B cell (primary cell): ENCODE results near the gene CGNL1. TPM values are rescaled to one million over a fixed set of nuclear protein-coding genes. Genes with fewer than 3 reads are reported as not detected.

ENCODE experiments used
- ATAC-seq: fragments of 200-7000 bp; cut with Tn5 transposase; one replicate; pipeline ENCODE4 v1.10.0; 2021; ENCODE audit warnings: low read depth, mild to moderate bottlenecking, moderate number of reproducible peaks, moderate library complexity
- CTCF ChIA-PET: fragments of 350-600 bp; sonication (Branson Sonifier 250); formaldehyde crosslinking; loops from one replicate; lab custom pipeline; 2021; ENCODE audit warnings: antibody characterized with exemption, inconsistent platforms; lab: Charles Lee
- POLR2A ChIA-PET: fragments of 350-600 bp; sonication (Branson Sonifier 250); formaldehyde crosslinking; loops from one replicate; lab custom pipeline; 2021; ENCODE audit warnings: antibody characterized with exemption; lab: Charles Lee
- DNase-seq: peaks from one replicate; pipeline ENCODE4 v3.0.0; 2013
- H2AFZ ChIP-seq: 2 replicates; pipeline ENCODE4 v1.6.1; 2012; ENCODE audit warnings: mild to moderate bottlenecking, low read depth, low read length; ENCODE audit not compliant: insufficient read depth, poor library complexity, severe bottlenecking
- H3K27ac ChIP-seq, 2 donors: 1 replicate in 1 of 2; 2 replicates in 1 of 2; pipeline ENCODE4 v1.5.1; 2012 to 2013; ENCODE audit warnings: low read length in 2 of 2, mild to moderate bottlenecking in 2 of 2, moderate library complexity in 1 of 2
- H3K27me3 ChIP-seq, 4 experiments: fragments of 200-600 bp in 1 of 4; sonication (generic) in 1 of 4; replicated peaks in 1 of 4; 1 replicate in 2 of 4; 2 replicates in 2 of 4; pipeline versions ENCODE4 v1.6.1 to v1.7.0; 2013 to 2016; ENCODE audit warnings: low read length in 3 of 4, mild to moderate bottlenecking in 2 of 4, mixed read lengths in 1 of 4, moderate library complexity in 1 of 4; ENCODE audit not compliant: insufficient read depth in 4 of 4, control insufficient read depth in 3 of 4; ENCODE audit errors: control extremely low read depth in 1 of 4
- H3K36me3 ChIP-seq, 2 experiments: replicated peaks in 1 of 2; 1 replicate in 1 of 2; 2 replicates in 1 of 2; pipeline versions ENCODE4 v1.6.1 to v1.7.1; 2013; ENCODE audit warnings: low read length in 1 of 2; ENCODE audit not compliant: insufficient read depth in 2 of 2, control insufficient read depth in 1 of 2; ENCODE audit errors: control extremely low read depth in 1 of 2, extremely low read depth in 1 of 2
- H3K4me1 ChIP-seq, 2 donors: fragments of 200-600 bp in 1 of 2; sonication (generic) in 1 of 2; 1 replicate in 1 of 2; 2 replicates in 1 of 2; pipeline versions ENCODE4 v1.5.1 to v1.6.1; 2013 to 2017; ENCODE audit warnings: low read length in 2 of 2; ENCODE audit not compliant: control insufficient read depth in 2 of 2, insufficient read depth in 2 of 2
- H3K4me2 ChIP-seq: replicated peaks from 2 replicates; pipeline ENCODE3; 2012; ENCODE audit warnings: mild to moderate bottlenecking, low read depth, low read length; ENCODE audit not compliant: poor library complexity, severe bottlenecking
- H3K4me3 ChIP-seq, 5 experiments: fragments of 200-600 bp in 1 of 5; sonication (generic) in 1 of 5; 1 replicate in 3 of 5; 2 replicates in 2 of 5; pipeline versions ENCODE4 v1.5.1 to v1.7.0; 2011 to 2016; ENCODE audit warnings: low read length in 4 of 5, mild to moderate bottlenecking in 4 of 5, low read depth in 2 of 5, control low read depth in 1 of 5, moderate library complexity in 1 of 5; ENCODE audit not compliant: insufficient read depth in 1 of 5; ENCODE audit errors: control extremely low read depth in 1 of 5, extremely low read depth in 1 of 5
- H3K79me2 ChIP-seq: fragments of 200-600 bp; sonication (generic); one replicate; pipeline ENCODE4 v1.6.0; 2016; ENCODE audit warnings: low read length; ENCODE audit not compliant: control insufficient read depth, insufficient read depth
- H3K9ac ChIP-seq: fragments of 200-600 bp; sonication (generic); 2 replicates; pipeline ENCODE4 v1.6.1; 2017; ENCODE audit warnings: mild to moderate bottlenecking, low read length, moderate library complexity
- H3K9me3 ChIP-seq, 3 donors: one replicate each; pipeline versions ENCODE4 v1.6.1 to v1.7.1; 2013; ENCODE audit warnings: low read length in 2 of 3; ENCODE audit not compliant: control insufficient read depth in 2 of 3, insufficient read depth in 1 of 3; ENCODE audit errors: control extremely low read depth in 1 of 3
- H4K20me1 ChIP-seq: 2 replicates; pipeline ENCODE4 v1.6.0; 2012; ENCODE audit warnings: mild to moderate bottlenecking, low read length; ENCODE audit not compliant: insufficient read depth, control insufficient read depth, poor library complexity, severe bottlenecking
- H3K27ac Mint-ChIP-seq: one replicate; pipeline ENCODE4 v1.8.0; 2021; ENCODE audit warnings: mixed read lengths
- H3K27me3 Mint-ChIP-seq: one replicate; pipeline ENCODE4 v1.8.0; 2021; ENCODE audit warnings: mixed read lengths
- H3K4me1 Mint-ChIP-seq: one replicate; pipeline ENCODE4 v1.8.0; 2021; ENCODE audit warnings: mixed read lengths
- H3K4me3 Mint-ChIP-seq: one replicate; pipeline ENCODE4 v1.8.0; 2021; ENCODE audit warnings: mixed read lengths
- H3K9me3 Mint-ChIP-seq: one replicate; pipeline ENCODE4 v1.8.0; 2022; ENCODE audit warnings: mixed read lengths; ENCODE audit not compliant: insufficient read depth
- CTCF ChIP-seq: fragments of 200-600 bp; IDR thresholded peaks from one replicate; pipeline ENCODE4 v1.8.0; 2022; ENCODE audit warnings: antibody characterized with exemption, mild to moderate bottlenecking
- EZH2 ChIP-seq: IDR thresholded peaks from 2 replicates; pipeline ENCODE4 v1.6.1; 2012; ENCODE audit warnings: borderline replicate concordance, low read depth, mild to moderate bottlenecking, moderate library complexity, low read length; ENCODE audit not compliant: insufficient read depth, poor library complexity, severe bottlenecking
- WGBS: methylation state at CpG from one replicate; pipeline ENCODE4 v1.1.5; 2013; ENCODE audit warnings: missing lambda C conversion rate; ENCODE audit not compliant: insufficient coverage; 5-methylcytosine and 5-hydroxymethylcytosine counted together
- intact Hi-C: fragments of 100-400 bp; cut with micrococcal nuclease; formaldehyde crosslinking; loops from one replicate; pipeline ENCODE4 v1.10.0; 2022
- polyA plus RNA-seq: library from polyadenylated mRNA; depleted of rRNA; stranded (reverse); fragments of >200 nt; gene quantifications from 2 replicates; pipeline ENCODE4 v1.2.3, GENCODE V29; 2012
- total RNA-seq, 2 donors: library from RNA; stranded (reverse); fragments of 120-200 nt in 1 of 2; gene quantifications; 1 replicate in 1 of 2; 2 replicates in 1 of 2; pipeline versions ENCODE4 v1.2.3 to v1.2.4, GENCODE V29; 2013 to 2022

The CGNL1 gene
- total and polyA plus RNA-seq, 2 donors (not counting 1 experiment from before 2014, with no cell fraction given): 0.03 to 0.12 TPM

DNA sequence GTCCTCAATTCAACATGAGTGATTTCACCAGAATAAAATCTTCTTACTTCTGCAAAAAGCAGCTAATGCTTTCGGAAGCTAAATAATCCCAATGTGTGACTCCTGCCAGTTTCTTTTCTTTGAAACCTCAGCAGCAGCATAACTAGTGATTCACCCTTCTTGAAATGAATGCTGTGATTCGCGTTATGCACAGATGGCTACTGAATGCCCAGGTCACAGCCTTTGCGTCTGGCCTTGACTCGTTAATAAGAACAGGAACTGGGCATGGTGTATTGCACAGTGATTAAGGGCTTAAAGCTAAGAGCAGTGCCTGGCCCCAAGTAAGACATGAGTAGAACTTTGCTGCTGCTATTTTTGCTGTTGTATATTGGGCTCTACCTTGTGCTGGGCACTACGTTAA, 19.0 kb downstream of the CGNL1 start:
- DNase-seq: no peak
- no peak overlapping the region for H3K27ac Mint-ChIP-seq
- Histone ChIP-seq H3K27ac (no peak overlapping the region), H3K9ac (no peak overlapping the region), H3K36me3 (no peaks in the 10 kb centered on the region), H3K4me1 (no peaks in the 10 kb centered on the region), H3K9me3 (no peaks in the 10 kb centered on the region), H2AFZ (no peak overlapping the region), H3K79me2 (no peaks in the 10 kb centered on the region), H3K4me3 (no peak overlapping the region), H4K20me1 (no peaks in the 10 kb centered on the region), H3K4me2 (no peak overlapping the region), H3K27me3 (peaks cover 0 to 3% (median 0%) of the 10 kb centered on the region in 4 experiments)
- intact Hi-C loops: no loop called here
- H3K27me3 Mint-ChIP-seq: peaks cover 5% of the 10 kb centered on the region
- CTCF ChIA-PET: interaction anchor here (0.6 kb wide), 1 partner anchor 85 kb away, joined by 3 read pairs; no protein-coding TSS in a partner anchor
- no peak overlapping the region for H3K4me3 Mint-ChIP-seq
- ATAC-seq: no peak
- H3K4me1 Mint-ChIP-seq: no peaks in the 10 kb centered on the region
- 75% methylated on average over 5 of the region's 6 CpGs for WGBS
- peaks cover under 1% of the 10 kb centered on the region for H3K9me3 Mint-ChIP-seq
- POLR2A ChIA-PET: no interaction called here
- TF ChIP-seq CTCF: no peak
- no peak for TF ChIP-seq EZH2

DNA sequence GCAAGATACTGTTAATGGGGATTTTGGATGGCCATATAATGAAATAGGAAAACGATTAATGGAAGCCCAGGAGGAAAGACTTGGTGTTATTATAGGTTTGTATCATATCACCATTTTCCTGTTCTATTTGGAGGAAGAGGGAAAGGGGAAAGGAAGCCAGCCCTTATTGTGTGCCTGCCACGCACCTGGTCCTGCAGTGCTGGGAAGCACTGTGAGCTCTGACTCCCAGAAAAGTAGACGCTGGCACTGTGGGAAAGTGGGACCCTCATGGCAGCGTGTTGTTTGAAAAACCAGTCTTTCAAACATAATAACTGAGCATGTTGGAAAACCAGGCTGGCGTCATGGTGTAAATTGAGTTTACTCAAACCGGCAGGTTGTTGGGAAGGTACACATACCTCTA, 22.0 kb downstream of the CGNL1 start:
- Mint-ChIP-seq H3K9me3 (no peaks in the 10 kb centered on the region), H3K4me3 (no peak overlapping the region), H3K4me1 (no peaks in the 10 kb centered on the region), H3K27me3 (peaks cover 6% of the 10 kb centered on the region), H3K27ac (no peak overlapping the region)
- Histone ChIP-seq H3K9ac (no peak overlapping the region), H4K20me1 (no peaks in the 10 kb centered on the region), H3K79me2 (no peaks in the 10 kb centered on the region), H3K36me3 (no peaks in the 10 kb centered on the region), H3K9me3 (peaks cover 0 to 4% (median 0%) of the 10 kb centered on the region in 3 donors), H3K4me2 (no peak overlapping the region), H3K27me3 (peaks cover 0 to 3% (median 0%) of the 10 kb centered on the region in 4 experiments), H3K4me1 (no peaks in the 10 kb centered on the region), H2AFZ (no peak overlapping the region), H3K4me3 (no peak overlapping the region), H3K27ac (no peak overlapping the region)
- ChIA-PET POLR2A (no interaction called here), CTCF (no interaction called here)
- WGBS: 100% methylated on average over 1 of the region's 6 CpGs
- ATAC-seq (no peak), DNase-seq (no peak)
- TF ChIP-seq EZH2 (no peak), CTCF (no peak)
- intact Hi-C loops: no loop called here
